Activated CD8-positive, alpha-beta T cell treated with anti-CD3 and anti-CD28 coated beads for 36 hours (primary cell): ENCODE results near the gene KIAA1586. TPM values are rescaled to one million over a fixed set of nuclear protein-coding genes. Genes with fewer than 3 reads are reported as not detected.
A peak's percentile ranks its signal among the peaks of the same experiment; 100 is the strongest.
"Not testable (repeated sequence)": the region's sequence is repeated elsewhere in the genome, so short reads cannot be mapped to it uniquely, and the experiment has no call there.

ENCODE experiments used
- ATAC-seq: fragments of 200-7000 bp; cut with Tn5 transposase; one replicate; pipeline ENCODE4 v1.10.0; 2021; ENCODE audit warnings: mild to moderate bottlenecking, moderate library complexity
- CTCF ChIA-PET: fragments of 350-600 bp; sonication (Branson Sonifier 250); formaldehyde crosslinking; loops from one replicate; lab custom pipeline; 2021; ENCODE audit warnings: antibody characterized with exemption; lab: Charles Lee
- POLR2A ChIA-PET: fragments of 350-600 bp; sonication (Branson Sonifier 250); formaldehyde crosslinking; loops from one replicate; lab custom pipeline; 2021; ENCODE audit warnings: antibody characterized with exemption; lab: Charles Lee
- DNase-seq: peaks from one replicate; pipeline ENCODE4 v3.0.0-alpha.2; 2020
- H3K27ac Mint-ChIP-seq: one replicate; pipeline ENCODE4 v1.8.0; 2021; ENCODE audit warnings: mild to moderate bottlenecking, mixed read lengths
- H3K27me3 Mint-ChIP-seq: one replicate; pipeline ENCODE4 v1.8.0; 2021; ENCODE audit warnings: mixed read lengths
- H3K36me3 Mint-ChIP-seq: one replicate; pipeline ENCODE4 v1.8.0; 2021; ENCODE audit warnings: low read depth, mixed read lengths
- H3K4me1 Mint-ChIP-seq: one replicate; pipeline ENCODE4 v1.8.0; 2021; ENCODE audit warnings: low read depth, mixed read lengths
- H3K4me3 Mint-ChIP-seq: one replicate; pipeline ENCODE4 v1.8.0; 2021; ENCODE audit warnings: mild to moderate bottlenecking, moderate library complexity, mixed read lengths
- H3K9me3 Mint-ChIP-seq: one replicate; pipeline ENCODE4 v1.8.0; 2021; ENCODE audit warnings: mixed read lengths
- intact Hi-C: fragments of 100-400 bp; cut with micrococcal nuclease; formaldehyde crosslinking; loops from one replicate; pipeline ENCODE4 v1.10.0; 2022
- total RNA-seq, 2 experiments: library from RNA; stranded (reverse); gene quantifications; one replicate each; pipeline ENCODE4 v1.2.3, GENCODE V29; 2021
- TF ChIP-seq, protein P1 (sequence below): fragments of 200-600 bp; IDR thresholded peaks from one replicate; pipeline ENCODE4 v1.8.0; 2022; ENCODE audit warnings: antibody characterized with exemption, mild to moderate bottlenecking

KIAA1586 gene
- total RNA-seq, 2 experiments from 2014 or later, result 16.0 to 18.7 TPM

DNA sequence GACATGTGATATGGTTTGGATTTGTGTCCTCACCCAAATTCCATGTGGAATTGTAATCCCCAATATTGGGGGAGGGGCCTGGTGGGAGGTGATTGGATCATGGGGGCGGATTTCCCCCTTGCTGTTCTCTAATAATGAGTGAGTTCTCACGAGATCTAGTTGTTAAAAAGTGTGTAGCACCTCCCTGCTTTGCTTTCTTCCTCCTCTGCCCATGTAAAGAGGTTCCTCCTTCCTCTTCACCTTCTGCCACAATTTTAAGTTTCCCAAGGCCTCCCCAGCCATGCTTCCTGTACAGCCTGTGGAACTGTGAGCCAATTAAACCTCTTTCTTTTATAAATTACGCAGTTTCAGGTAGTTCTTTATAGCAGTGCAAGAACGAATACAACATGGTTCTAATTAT, 41.4 kb downstream of the KIAA1586 start:
- intact Hi-C loops, result loop anchor here (10.0 kb wide), 1 partner anchor 227 kb away; the partner anchor contains the start of gene PRIM2
- Mint-ChIP-seq H3K4me1 (peaks cover 20% of the 10 kb centered on the region), H3K4me3 (no peak overlapping the region)

DNA sequence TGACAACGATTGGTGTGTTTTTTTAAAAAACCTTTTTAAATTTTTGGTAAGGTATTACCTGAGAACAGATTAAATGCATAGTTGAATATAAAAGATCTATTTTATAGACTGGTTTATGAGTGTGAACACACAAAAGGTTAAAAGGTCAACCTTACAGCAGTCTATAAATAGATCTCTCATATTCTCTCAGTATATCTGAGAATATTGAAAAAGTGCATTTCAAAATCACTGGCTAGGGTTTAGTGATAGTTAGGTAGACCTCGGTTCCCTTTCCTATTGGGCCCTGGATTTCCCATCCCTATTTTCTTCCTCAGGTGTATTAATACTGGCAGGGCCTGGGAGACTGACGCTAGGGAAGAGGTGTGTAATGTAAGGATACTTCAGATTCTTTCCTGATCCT, 42.8 kb downstream of the KIAA1586 start:
- no peak for ATAC-seq
- intact Hi-C loops, result loop anchor here (10.0 kb wide), 1 partner anchor 226 kb away; the partner anchor contains the start of gene PRIM2
- DNase-seq, result no peak
- Mint-ChIP-seq H3K36me3 (peaks cover 18% of the 10 kb centered on the region), H3K9me3 (no peaks in the 10 kb centered on the region), H3K27me3 (no peaks in the 10 kb centered on the region), H3K27ac (peak overlapping the region; percentile 86), H3K4me3 (peak overlapping the region; percentile 78), H3K4me1 (peaks cover 29% of the 10 kb centered on the region)
- POLR2A ChIA-PET, result interaction anchor here (0.6 to 1.4 kb wide), 4 partner anchors 45 to 169 kb away, joined by 3 read pairs; no protein-coding TSS in a partner anchor
- CTCF ChIA-PET, result interaction anchor here (0.7 kb wide), 1 partner anchor 43 kb away, joined by 3 read pairs; no protein-coding TSS in a partner anchor
- TF ChIP-seq, protein P1, sequence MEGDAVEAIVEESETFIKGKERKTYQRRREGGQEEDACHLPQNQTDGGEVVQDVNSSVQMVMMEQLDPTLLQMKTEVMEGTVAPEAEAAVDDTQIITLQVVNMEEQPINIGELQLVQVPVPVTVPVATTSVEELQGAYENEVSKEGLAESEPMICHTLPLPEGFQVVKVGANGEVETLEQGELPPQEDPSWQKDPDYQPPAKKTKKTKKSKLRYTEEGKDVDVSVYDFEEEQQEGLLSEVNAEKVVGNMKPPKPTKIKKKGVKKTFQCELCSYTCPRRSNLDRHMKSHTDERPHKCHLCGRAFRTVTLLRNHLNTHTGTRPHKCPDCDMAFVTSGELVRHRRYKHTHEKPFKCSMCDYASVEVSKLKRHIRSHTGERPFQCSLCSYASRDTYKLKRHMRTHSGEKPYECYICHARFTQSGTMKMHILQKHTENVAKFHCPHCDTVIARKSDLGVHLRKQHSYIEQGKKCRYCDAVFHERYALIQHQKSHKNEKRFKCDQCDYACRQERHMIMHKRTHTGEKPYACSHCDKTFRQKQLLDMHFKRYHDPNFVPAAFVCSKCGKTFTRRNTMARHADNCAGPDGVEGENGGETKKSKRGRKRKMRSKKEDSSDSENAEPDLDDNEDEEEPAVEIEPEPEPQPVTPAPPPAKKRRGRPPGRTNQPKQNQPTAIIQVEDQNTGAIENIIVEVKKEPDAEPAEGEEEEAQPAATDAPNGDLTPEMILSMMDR, result no peak

More for the DNA sequence above, 41.4 kb downstream of the KIAA1586 start:
- Mint-ChIP-seq H3K36me3 (peaks cover 13% of the 10 kb centered on the region), H3K27me3 (no peaks in the 10 kb centered on the region), H3K27ac (no peak overlapping the region), H3K9me3 (no peaks in the 10 kb centered on the region)
- ChIA-PET POLR2A (interaction anchor here (1.3 kb wide), 1 partner anchor 30 kb away, joined by 3 read pairs; no protein-coding TSS in a partner anchor), CTCF (no interaction called here)
- TF ChIP-seq, protein P1, result no peak
- DNase-seq, result no peak
- ATAC-seq, result no peak

DNA sequence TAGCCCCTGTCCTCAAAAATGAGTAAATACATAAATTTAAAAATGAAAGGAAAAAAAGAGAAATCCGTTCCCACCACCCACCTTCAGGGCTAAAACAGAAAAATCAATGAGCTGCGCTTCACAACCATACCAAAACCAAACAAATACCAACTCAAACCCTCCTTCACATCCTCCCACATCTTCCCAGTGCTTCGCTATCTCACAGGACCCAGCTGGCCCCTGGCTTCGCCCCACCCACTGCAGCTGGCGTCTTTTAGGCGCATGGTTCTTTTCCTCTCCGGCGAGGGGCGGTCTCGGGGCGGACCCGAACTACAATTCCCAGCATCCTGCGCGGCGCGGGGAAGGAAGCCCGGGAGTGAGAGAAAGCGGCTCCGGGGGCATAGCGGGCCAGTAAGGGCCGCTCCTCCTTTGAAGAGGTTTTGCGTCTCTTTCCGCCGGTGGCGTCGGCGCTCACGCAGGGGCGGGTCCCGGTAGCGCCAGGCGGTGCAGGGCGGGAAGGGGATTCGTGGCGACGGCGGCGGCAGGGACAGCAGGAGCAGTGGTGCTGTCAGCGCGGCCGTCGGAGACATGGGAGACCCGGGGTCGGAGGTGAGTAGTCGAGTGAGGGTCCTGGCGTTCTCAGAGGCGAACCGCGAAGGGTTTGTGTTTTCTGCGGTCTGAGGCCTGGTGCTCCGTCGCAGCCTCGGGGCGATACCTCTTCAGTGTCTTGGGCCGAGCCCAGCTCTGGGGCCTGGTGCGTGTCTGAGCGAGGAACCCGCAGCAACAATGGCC, 43.4 kb downstream of the KIAA1586 start, which contains the start of gene ZNF451:
TSS of gene ZNF451 (plus strand) at position 502 of the 771 bp plus-strand sequence. CDS start at position 568, 66 bp downstream.
- DNase-seq (peak; percentile 98), ATAC-seq (peak; percentile 96)
- TF ChIP-seq, protein P1, result no peak
- intact Hi-C loops, result loop anchor here (10.0 kb wide), 1 partner anchor 225 kb away; the partner anchor contains the start of gene PRIM2
- no peaks in the 10 kb centered on the region for H3K9me3 Mint-ChIP-seq
- H3K4me3 Mint-ChIP-seq, result peak within 1 kb of the TSS; percentile 78
- ChIA-PET CTCF (interaction anchor here (0.7 kb wide), 1 partner anchor 44 kb away, joined by 3 read pairs; no protein-coding TSS in a partner anchor), POLR2A (interaction anchor here (0.6 to 1.4 kb wide), 3 partner anchors 46 to 81 kb away, joined by 3 read pairs; no protein-coding TSS in a partner anchor)
- H3K27ac Mint-ChIP-seq, result peak within 1 kb of the TSS; percentile 86
- H3K36me3 Mint-ChIP-seq, result peaks cover 18% of the 10 kb centered on the region
- no peaks in the 10 kb centered on the region for H3K27me3 Mint-ChIP-seq
- peaks cover 32% of the 10 kb centered on the region for H3K4me1 Mint-ChIP-seq

GRCh38 chr6:57090458-57091067, 44.1 kb downstream of the KIAA1586 start:
- POLR2A ChIA-PET, H3K27me3 Mint-ChIP-seq, H3K9me3 Mint-ChIP-seq, DNase-seq, CTCF ChIA-PET, intact Hi-C loops: not testable (repeated sequence)
- Mint-ChIP-seq H3K36me3 (peaks cover 18% of the 10 kb centered on the region), H3K27ac (peak overlapping the region; percentile 86), H3K4me1 (peaks cover 34% of the 10 kb centered on the region), H3K4me3 (peak overlapping the region; percentile 78)
- peak; percentile 1 for ATAC-seq

DNA sequence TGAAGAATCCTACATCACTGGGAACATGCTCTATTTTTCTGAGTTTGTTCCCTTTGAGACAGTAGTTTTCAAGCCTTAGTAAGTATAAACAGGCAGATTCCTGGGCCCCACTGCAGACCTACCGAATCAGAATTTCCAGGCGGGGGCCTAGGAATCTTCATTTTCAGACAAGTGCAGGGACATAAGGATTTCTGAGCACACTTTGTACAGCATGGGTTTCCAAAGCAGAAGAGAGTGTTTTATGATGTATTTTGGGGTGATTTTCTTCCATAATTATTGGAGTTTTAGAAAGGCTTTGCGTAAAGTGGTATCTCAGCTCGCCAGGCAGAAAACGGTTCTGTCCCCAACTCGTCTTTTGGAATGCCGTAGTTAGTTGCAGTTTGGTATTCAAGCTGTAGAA, 44.9 kb downstream of the KIAA1586 start:
- POLR2A ChIA-PET, result interaction anchor here (0.6 kb wide), 1 partner anchor 82 kb away, joined by 3 read pairs; no protein-coding TSS in a partner anchor
- H3K4me3 Mint-ChIP-seq, result peak overlapping the region; percentile 73
- peak overlapping the region; percentile 75 for H3K27ac Mint-ChIP-seq
- H3K9me3 Mint-ChIP-seq, intact Hi-C loops, CTCF ChIA-PET, DNase-seq, H3K27me3 Mint-ChIP-seq, ATAC-seq: not testable (repeated sequence)
- peaks cover 38% of the 10 kb centered on the region for H3K4me1 Mint-ChIP-seq
- H3K36me3 Mint-ChIP-seq, result peaks cover 18% of the 10 kb centered on the region
